ENCODE measurements around the gene ADGRA3. TPM values are rescaled to one million over a fixed set of nuclear protein-coding genes. Genes with fewer than 3 reads are reported as not detected.
A peak's percentile ranks its signal among the peaks of the same experiment; 100 is the strongest.

Gene ADGRA3
- total RNA-seq, 1 experiment from 2014 or later = 40.5 TPM

DNA sequence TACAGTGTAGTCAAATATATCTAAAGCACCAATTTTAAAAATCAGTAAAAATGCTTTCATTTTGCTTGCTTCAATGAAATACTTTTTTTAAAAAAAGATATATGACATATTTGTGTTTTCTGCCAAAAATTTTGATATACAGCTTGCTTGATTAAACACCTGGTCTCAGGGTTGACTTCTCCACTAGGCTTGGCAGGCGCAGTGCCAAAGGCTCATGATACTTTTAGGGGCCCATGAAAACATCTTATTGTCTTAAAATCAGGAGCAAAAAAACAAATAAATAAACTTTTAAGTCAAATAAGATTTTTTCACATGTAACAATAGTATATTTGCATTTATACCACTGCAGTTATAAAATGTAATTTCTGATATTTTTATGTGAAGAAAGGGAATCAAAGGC lies 95.6 kb downstream of the ADGRA3 start (continued):
- TF ChIP-seq, protein P1, sequence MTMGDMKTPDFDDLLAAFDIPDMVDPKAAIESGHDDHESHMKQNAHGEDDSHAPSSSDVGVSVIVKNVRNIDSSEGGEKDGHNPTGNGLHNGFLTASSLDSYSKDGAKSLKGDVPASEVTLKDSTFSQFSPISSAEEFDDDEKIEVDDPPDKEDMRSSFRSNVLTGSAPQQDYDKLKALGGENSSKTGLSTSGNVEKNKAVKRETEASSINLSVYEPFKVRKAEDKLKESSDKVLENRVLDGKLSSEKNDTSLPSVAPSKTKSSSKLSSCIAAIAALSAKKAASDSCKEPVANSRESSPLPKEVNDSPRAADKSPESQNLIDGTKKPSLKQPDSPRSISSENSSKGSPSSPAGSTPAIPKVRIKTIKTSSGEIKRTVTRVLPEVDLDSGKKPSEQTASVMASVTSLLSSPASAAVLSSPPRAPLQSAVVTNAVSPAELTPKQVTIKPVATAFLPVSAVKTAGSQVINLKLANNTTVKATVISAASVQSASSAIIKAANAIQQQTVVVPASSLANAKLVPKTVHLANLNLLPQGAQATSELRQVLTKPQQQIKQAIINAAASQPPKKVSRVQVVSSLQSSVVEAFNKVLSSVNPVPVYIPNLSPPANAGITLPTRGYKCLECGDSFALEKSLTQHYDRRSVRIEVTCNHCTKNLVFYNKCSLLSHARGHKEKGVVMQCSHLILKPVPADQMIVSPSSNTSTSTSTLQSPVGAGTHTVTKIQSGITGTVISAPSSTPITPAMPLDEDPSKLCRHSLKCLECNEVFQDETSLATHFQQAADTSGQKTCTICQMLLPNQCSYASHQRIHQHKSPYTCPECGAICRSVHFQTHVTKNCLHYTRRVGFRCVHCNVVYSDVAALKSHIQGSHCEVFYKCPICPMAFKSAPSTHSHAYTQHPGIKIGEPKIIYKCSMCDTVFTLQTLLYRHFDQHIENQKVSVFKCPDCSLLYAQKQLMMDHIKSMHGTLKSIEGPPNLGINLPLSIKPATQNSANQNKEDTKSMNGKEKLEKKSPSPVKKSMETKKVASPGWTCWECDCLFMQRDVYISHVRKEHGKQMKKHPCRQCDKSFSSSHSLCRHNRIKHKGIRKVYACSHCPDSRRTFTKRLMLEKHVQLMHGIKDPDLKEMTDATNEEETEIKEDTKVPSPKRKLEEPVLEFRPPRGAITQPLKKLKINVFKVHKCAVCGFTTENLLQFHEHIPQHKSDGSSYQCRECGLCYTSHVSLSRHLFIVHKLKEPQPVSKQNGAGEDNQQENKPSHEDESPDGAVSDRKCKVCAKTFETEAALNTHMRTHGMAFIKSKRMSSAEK (CRISPR knock-in tag; IDR thresholded peaks at IDR 0.05; ENCODE audit: borderline replicate concordance) = no peak
- TF ChIP-seq, protein P2, sequence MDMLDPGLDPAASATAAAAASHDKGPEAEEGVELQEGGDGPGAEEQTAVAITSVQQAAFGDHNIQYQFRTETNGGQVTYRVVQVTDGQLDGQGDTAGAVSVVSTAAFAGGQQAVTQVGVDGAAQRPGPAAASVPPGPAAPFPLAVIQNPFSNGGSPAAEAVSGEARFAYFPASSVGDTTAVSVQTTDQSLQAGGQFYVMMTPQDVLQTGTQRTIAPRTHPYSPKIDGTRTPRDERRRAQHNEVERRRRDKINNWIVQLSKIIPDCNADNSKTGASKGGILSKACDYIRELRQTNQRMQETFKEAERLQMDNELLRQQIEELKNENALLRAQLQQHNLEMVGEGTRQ (CRISPR knock-in tag; IDR thresholded peaks at IDR 0.05) = no peak

DNA sequence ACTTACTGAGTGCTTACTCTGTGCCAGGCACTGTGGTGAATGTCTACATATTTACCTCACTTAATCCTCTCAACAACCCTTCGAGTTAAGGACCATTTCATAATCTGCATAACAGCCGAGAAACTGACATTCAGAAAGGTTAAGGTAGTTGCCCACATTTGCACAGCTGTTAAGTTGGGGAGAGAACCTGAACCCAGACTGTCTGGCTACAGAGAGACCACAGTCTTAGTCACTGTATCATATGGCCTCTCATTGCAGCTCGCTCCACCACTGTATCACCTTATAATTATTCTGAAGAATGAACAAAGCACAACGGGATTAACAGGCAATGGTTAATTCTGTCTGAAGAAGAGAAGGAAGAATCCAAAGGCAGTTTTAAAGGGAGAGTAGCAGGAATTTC lies 98.5 kb downstream of the ADGRA3 start:
- H3K9me3 Mint-ChIP-seq = no peaks in the 10 kb centered on the region
- H3K27ac Mint-ChIP-seq = peak overlapping the region; percentile 24; the same call in 1 of the 2 replicates
- ChIA-PET POLR2A (no interaction called here), CTCF (interaction anchor here (0.7 to 1.4 kb wide), 2 partner anchors 17 to 43 kb away, joined by 3 read pairs; no protein-coding TSS in a partner anchor)
- no peak for DNase-seq (ENCODE audit: low spot score)
- no peak for ATAC-seq
- H3K36me3 Mint-ChIP-seq = peaks cover 41% of the 10 kb centered on the region
- TF ChIP-seq, protein P3, sequence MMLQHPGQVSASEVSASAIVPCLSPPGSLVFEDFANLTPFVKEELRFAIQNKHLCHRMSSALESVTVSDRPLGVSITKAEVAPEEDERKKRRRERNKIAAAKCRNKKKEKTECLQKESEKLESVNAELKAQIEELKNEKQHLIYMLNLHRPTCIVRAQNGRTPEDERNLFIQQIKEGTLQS (CRISPR knock-in tag; conservative IDR thresholded peaks at IDR 0.05) = no peak
- TF ChIP-seq, protein P4, sequence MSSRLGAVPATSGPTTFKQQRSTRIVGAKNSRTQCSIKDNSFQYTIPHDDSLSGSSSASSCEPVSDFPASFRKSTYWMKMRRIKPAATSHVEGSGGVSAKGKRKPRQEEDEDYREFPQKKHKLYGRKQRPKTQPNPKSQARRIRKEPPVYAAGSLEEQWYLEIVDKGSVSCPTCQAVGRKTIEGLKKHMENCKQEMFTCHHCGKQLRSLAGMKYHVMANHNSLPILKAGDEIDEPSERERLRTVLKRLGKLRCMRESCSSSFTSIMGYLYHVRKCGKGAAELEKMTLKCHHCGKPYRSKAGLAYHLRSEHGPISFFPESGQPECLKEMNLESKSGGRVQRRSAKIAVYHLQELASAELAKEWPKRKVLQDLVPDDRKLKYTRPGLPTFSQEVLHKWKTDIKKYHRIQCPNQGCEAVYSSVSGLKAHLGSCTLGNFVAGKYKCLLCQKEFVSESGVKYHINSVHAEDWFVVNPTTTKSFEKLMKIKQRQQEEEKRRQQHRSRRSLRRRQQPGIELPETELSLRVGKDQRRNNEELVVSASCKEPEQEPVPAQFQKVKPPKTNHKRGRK (CRISPR knock-in tag; IDR thresholded peaks at IDR 0.05; ENCODE audit: borderline replicate concordance) = no peak
- TF ChIP-seq, protein P5, sequence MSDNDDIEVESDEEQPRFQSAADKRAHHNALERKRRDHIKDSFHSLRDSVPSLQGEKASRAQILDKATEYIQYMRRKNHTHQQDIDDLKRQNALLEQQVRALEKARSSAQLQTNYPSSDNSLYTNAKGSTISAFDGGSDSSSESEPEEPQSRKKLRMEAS (CRISPR knock-in tag; IDR thresholded peaks at IDR 0.05) = no peak
- no peak for TF ChIP-seq ZNF416 (CRISPR knock-in tag; IDR thresholded peaks at IDR 0.05)
- TF ChIP-seq, protein P6, sequence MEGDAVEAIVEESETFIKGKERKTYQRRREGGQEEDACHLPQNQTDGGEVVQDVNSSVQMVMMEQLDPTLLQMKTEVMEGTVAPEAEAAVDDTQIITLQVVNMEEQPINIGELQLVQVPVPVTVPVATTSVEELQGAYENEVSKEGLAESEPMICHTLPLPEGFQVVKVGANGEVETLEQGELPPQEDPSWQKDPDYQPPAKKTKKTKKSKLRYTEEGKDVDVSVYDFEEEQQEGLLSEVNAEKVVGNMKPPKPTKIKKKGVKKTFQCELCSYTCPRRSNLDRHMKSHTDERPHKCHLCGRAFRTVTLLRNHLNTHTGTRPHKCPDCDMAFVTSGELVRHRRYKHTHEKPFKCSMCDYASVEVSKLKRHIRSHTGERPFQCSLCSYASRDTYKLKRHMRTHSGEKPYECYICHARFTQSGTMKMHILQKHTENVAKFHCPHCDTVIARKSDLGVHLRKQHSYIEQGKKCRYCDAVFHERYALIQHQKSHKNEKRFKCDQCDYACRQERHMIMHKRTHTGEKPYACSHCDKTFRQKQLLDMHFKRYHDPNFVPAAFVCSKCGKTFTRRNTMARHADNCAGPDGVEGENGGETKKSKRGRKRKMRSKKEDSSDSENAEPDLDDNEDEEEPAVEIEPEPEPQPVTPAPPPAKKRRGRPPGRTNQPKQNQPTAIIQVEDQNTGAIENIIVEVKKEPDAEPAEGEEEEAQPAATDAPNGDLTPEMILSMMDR (IDR thresholded peaks at IDR 0.05) = no peak
- no peak for TF ChIP-seq RELA (CRISPR knock-in tag; IDR thresholded peaks at IDR 0.05; ENCODE audit: borderline replicate concordance)
- no peak for TF ChIP-seq KAT7 (CRISPR knock-in tag; IDR thresholded peaks at IDR 0.05; ENCODE audit: borderline replicate concordance)
- no peak for TF ChIP-seq TCF7 (CRISPR knock-in tag; IDR thresholded peaks at IDR 0.05; ENCODE audit: low read depth)
- TF ChIP-seq, protein P7, sequence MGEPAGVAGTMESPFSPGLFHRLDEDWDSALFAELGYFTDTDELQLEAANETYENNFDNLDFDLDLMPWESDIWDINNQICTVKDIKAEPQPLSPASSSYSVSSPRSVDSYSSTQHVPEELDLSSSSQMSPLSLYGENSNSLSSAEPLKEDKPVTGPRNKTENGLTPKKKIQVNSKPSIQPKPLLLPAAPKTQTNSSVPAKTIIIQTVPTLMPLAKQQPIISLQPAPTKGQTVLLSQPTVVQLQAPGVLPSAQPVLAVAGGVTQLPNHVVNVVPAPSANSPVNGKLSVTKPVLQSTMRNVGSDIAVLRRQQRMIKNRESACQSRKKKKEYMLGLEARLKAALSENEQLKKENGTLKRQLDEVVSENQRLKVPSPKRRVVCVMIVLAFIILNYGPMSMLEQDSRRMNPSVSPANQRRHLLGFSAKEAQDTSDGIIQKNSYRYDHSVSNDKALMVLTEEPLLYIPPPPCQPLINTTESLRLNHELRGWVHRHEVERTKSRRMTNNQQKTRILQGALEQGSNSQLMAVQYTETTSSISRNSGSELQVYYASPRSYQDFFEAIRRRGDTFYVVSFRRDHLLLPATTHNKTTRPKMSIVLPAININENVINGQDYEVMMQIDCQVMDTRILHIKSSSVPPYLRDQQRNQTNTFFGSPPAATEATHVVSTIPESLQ (CRISPR knock-in tag; IDR thresholded peaks at IDR 0.05) = no peak
- TF ChIP-seq SMAD3 (CRISPR knock-in tag; IDR thresholded peaks at IDR 0.05; ENCODE audit: borderline replicate concordance) = no peak
- no peaks in the 10 kb centered on the region for H3K27me3 Mint-ChIP-seq (ENCODE audit: low read depth)
- H3K4me1 Mint-ChIP-seq = no peaks in the 10 kb centered on the region
- H3K4me3 Mint-ChIP-seq = no peak overlapping the region
